ENCODE data around the gene OVCA2. TPM values are rescaled to one million over a fixed set of nuclear protein-coding genes. Genes with fewer than 3 reads are reported as not detected.
A peak's percentile ranks its signal among the peaks of the same experiment; 100 is the strongest.

OVCA2 gene
- polyA plus RNA-seq, 1 experiment: 56.7 TPM

DNA sequence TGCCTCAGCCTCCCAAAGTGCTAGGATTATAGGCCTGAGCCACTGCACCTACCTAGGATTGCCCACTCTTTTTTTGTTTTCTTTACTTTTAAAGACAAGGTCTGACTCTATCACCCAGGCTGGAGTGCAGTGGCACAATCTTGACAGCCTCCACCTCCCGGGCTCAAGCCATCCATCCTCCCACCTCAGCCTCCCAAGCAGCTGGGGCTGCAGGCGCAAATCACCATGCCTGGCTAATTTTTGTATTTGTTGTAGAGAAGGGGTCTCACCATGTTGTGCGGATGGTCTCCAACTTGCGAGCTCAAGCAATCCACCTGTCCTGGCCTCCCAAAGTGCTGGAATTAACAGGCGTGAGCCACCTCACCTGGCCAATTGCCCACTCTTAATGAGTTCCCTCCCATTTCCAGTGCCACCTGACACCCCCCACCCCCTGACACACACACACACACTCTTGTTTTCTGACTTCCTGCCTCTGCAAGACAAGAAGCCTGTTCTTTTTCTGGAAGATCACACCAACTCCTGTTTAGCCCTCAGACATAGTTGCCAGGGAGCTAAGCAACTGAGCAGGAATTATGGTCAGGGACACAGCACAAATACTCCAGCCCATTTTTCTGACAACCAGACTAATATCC is 2.6 kb downstream of the OVCA2 start:
- TF ChIP-seq, protein P1, sequence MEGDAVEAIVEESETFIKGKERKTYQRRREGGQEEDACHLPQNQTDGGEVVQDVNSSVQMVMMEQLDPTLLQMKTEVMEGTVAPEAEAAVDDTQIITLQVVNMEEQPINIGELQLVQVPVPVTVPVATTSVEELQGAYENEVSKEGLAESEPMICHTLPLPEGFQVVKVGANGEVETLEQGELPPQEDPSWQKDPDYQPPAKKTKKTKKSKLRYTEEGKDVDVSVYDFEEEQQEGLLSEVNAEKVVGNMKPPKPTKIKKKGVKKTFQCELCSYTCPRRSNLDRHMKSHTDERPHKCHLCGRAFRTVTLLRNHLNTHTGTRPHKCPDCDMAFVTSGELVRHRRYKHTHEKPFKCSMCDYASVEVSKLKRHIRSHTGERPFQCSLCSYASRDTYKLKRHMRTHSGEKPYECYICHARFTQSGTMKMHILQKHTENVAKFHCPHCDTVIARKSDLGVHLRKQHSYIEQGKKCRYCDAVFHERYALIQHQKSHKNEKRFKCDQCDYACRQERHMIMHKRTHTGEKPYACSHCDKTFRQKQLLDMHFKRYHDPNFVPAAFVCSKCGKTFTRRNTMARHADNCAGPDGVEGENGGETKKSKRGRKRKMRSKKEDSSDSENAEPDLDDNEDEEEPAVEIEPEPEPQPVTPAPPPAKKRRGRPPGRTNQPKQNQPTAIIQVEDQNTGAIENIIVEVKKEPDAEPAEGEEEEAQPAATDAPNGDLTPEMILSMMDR (IDR thresholded peaks at IDR 0.05; ENCODE audit: insufficient read depth, low read depth, low read length): no peak
- H3K27me3 ChIP-seq (ENCODE audit: control insufficient read depth, insufficient read depth, low read length): no peaks in the 10 kb centered on the region
- CTCF ChIA-PET: interaction anchor here (2.0 kb wide), 1 partner anchor 135 kb away, joined by 6 read pairs; no protein-coding TSS in a partner anchor
- peaks cover 10% of the 10 kb centered on the region for H3K36me3 ChIP-seq (ENCODE audit: control insufficient read depth, insufficient read depth, low read length)
- no peak for DNase-seq (ENCODE audit: low read depth)
- H3K4me3 ChIP-seq (ENCODE audit: low read depth, low read length): no peak overlapping the region
- POLR2A ChIA-PET: no interaction called here

DNA sequence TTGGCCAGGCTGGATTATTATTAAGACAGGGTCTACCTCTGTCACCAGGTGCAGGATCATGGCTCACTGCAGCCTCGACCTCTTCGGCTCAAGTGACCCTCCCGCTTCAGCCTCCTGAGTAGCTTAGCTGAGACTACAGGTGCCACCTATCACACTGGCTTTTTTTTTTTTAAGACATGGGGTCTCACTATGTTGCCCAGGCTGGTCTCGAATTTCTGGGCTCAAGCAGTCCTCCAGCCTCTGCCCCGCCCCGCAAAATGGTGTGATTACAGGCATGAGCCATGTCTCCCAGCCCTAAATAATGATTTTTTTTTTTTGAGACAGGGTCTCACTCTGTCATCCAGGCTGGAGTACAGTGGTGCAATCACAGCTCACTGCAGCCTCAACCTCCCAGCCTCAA is 5.8 kb downstream of the OVCA2 start:
- Histone ChIP-seq H3K27me3 (ENCODE audit: control insufficient read depth, insufficient read depth, low read length) (no peaks in the 10 kb centered on the region), H3K36me3 (ENCODE audit: control insufficient read depth, insufficient read depth, low read length) (peaks cover 7% of the 10 kb centered on the region), H3K4me3 (ENCODE audit: low read depth, low read length) (no peak overlapping the region)
- no peak for DNase-seq (ENCODE audit: low read depth)
- TF ChIP-seq, protein P1 (IDR thresholded peaks at IDR 0.05; ENCODE audit: insufficient read depth, low read depth, low read length): no peak
- POLR2A ChIA-PET: no interaction called here
- CTCF ChIA-PET: interaction anchor here (1.2 to 1.9 kb wide), 4 partner anchors 10 to 197 kb away, joined by 3 to 7 read pairs (median 4); no protein-coding TSS in a partner anchor

GRCh38 chr17:2048805-2049204 is 7.0 kb downstream of the OVCA2 start:
- TF ChIP-seq, protein P1 (IDR thresholded peaks at IDR 0.05; ENCODE audit: insufficient read depth, low read depth, low read length): no peak
- peak overlapping the region; percentile 55 for H3K4me3 ChIP-seq (ENCODE audit: low read depth, low read length)
- CTCF ChIA-PET: interaction anchor here (0.6 to 1.5 kb wide), 6 partner anchors 11 to 234 kb away, joined by 3 to 4 read pairs (median 3); no protein-coding TSS in a partner anchor
- POLR2A ChIA-PET: no interaction called here
- H3K27me3 ChIP-seq (ENCODE audit: control insufficient read depth, insufficient read depth, low read length): no peaks in the 10 kb centered on the region
- DNase-seq (ENCODE audit: low read depth): no peak
- H3K36me3 ChIP-seq (ENCODE audit: control insufficient read depth, insufficient read depth, low read length): peaks cover 1% of the 10 kb centered on the region; the same call in 1 of the 2 replicates

GRCh38 chr17:2049333-2050299 is 7.8 kb downstream of the OVCA2 start:
- POLR2A ChIA-PET: no interaction called here
- TF ChIP-seq, protein P1 (IDR thresholded peaks at IDR 0.05; ENCODE audit: insufficient read depth, low read depth, low read length): no peak

More at GRCh38 chr17:2049333-2050299, 7.8 kb downstream of the OVCA2 start:
- CTCF ChIA-PET: interaction anchor here (0.6 to 2.4 kb wide), 4 partner anchors 139 to 233 kb away, joined by 3 to 27 read pairs (median 4); no protein-coding TSS in a partner anchor
- peak overlapping the region; percentile 55 for H3K4me3 ChIP-seq (ENCODE audit: low read depth, low read length)
- H3K27me3 ChIP-seq (ENCODE audit: control insufficient read depth, insufficient read depth, low read length): no peaks in the 10 kb centered on the region
- no peak for DNase-seq (ENCODE audit: low read depth)
- H3K36me3 ChIP-seq (ENCODE audit: control insufficient read depth, insufficient read depth, low read length): no peaks in the 10 kb centered on the region
